Prostate gland (tissue), 2 donors: ENCODE measurements around the gene ZNF324. TPM values are rescaled to one million over a fixed set of nuclear protein-coding genes. Genes with fewer than 3 reads are reported as not detected.

Experiments
- DNase-seq: peaks from one replicate; pipeline ENCODE4 v3.0.0-alpha.2; 2019; ENCODE audit warnings: low spot score
- H3K27ac ChIP-seq, 2 donors: fragments of 200-600 bp; sonication (generic); 2 replicates each; pipeline ENCODE4 v1.5.1; 2017 to 2019
- H3K27me3 ChIP-seq: fragments of 200-600 bp; sonication (generic); replicated peaks from 2 replicates; pipeline ENCODE4 v1.5.1; 2019; ENCODE audit not compliant: insufficient read depth
- H3K36me3 ChIP-seq, 2 donors: fragments of 200-600 bp; sonication (generic); 1 replicate in 1 of 2; 2 replicates in 1 of 2; pipeline versions ENCODE4 v1.5.1 to v1.8.1; 2017 to 2019
- H3K4me1 ChIP-seq: fragments of 200-600 bp; sonication (generic); replicated peaks from 2 replicates; pipeline ENCODE4 v1.5.1; 2019
- H3K4me3 ChIP-seq, 2 donors: fragments of 200-600 bp; sonication (generic); 2 replicates each; pipeline ENCODE4 v1.5.1; 2017 to 2019
- H3K9me3 ChIP-seq: fragments of 200-600 bp; sonication (generic); 2 replicates; pipeline ENCODE4 v1.5.1; 2017
- CTCF ChIP-seq, 4 experiments: fragments of 200-600 bp in 2 of 4; fragments of 450-650 bp in 2 of 4; sonication (generic) in 2 of 4; IDR thresholded peaks; 1 replicate in 3 of 4; 2 replicates in 1 of 4; pipeline ENCODE4 v1.5.1; 2016 to 2019; ENCODE audit warnings: antibody characterized with exemption in 4 of 4, mild to moderate bottlenecking in 2 of 4, moderate library complexity in 2 of 4
- POLR2A ChIP-seq: fragments of 450-650 bp; IDR thresholded peaks from one replicate; pipeline ENCODE4 v1.6.1; 2016; ENCODE audit warnings: antibody characterized with exemption, mild to moderate bottlenecking
- POLR2AphosphoS5 ChIP-seq: sonication (generic); formaldehyde crosslinking; IDR thresholded peaks from one replicate; pipeline ENCODE4 v1.6.1; 2017; ENCODE audit warnings: antibody characterized with exemption
- whole genome bisulfite sequencing: methylation state at CpG from one replicate; pipeline ENCODE4 v1.1.5; 2018; 5-methylcytosine and 5-hydroxymethylcytosine counted together
- intact Hi-C: fragments of 100-400 bp; cut with DNase I; formaldehyde crosslinking; loops from one replicate; pipeline ENCODE4 v1.14.2; 2022
- total RNA-seq, 2 donors: library from RNA; depleted of rRNA; stranded (reverse); fragments of >200 nt; gene quantifications; one replicate each; pipeline ENCODE4 v1.1.0, GENCODE V29; 2016

The ZNF324 gene
- 10 to 100 TPM; 22.9 to 27.1 TPM for total RNA-seq

- Histone ChIP-seq H3K27ac (peak within 1 kb of the TSS; percentile 68 to 72), H3K4me3 (peak within 1 kb of the TSS; percentile 71 to 96), H3K27me3 (no peaks in the 10 kb centered on the region), H3K4me1 (peaks cover 6% of the 10 kb centered on the region), H3K36me3 (peaks cover 5 to 10% of the 10 kb centered on the region in 2 donors), H3K9me3 (no peaks in the 10 kb centered on the region)
- 0% methylated on average over 85 of the region's 92 CpGs for WGBS
- intact Hi-C loops, result no loop called here
- TF ChIP-seq POLR2AphosphoS5 (peak; percentile 99), CTCF (IDR thresholded peaks at IDR 0.05) (peak in 3 of 4 experiments; percentile 10 to 35 (median 27)), POLR2A (no peak)
- peak; percentile 99 for DNase-seq
Observed at GRCh38 chr19:58466760-58467589, at the start of gene ZNF324. Gene ZNF324, plus strand, starts transcription at chr19:58467080. Its CDS starts 2,106 bp downstream, at chr19:58469186.

- WGBS, result 59% methylated on average over 1 of the region's 1 CpG
- Histone ChIP-seq H3K36me3 (peaks cover 0 to under 1% of the 10 kb centered on the region in 2 donors), H3K9me3 (peaks cover 5% of the 10 kb centered on the region)
Observed at GRCh38 chr19:58428617-58429016, 38.3 kb upstream of the ZNF324 start.

GRCh38 chr19:58429745-58430144 is 37.1 kb upstream of the ZNF324 start:
- Histone ChIP-seq H3K27ac (no peak overlapping the region), H3K27me3 (no peaks in the 10 kb centered on the region), H3K4me1 (no peaks in the 10 kb centered on the region), H3K36me3 (peaks cover 10 to 12% of the 10 kb centered on the region in 2 donors), H3K4me3 (no peak overlapping the region), H3K9me3 (peaks cover 5% of the 10 kb centered on the region)
- no peak for DNase-seq
- TF ChIP-seq CTCF (IDR thresholded peaks at IDR 0.05) (no peak), POLR2AphosphoS5 (no peak), POLR2A (no peak)
- intact Hi-C loops, result no loop called here

More at GRCh38 chr19:58428617-58429016, 38.3 kb upstream of the ZNF324 start:
- H3K4me3 ChIP-seq, result no peak overlapping the region
- no peaks in the 10 kb centered on the region for H3K27me3 ChIP-seq
- no peaks in the 10 kb centered on the region for H3K4me1 ChIP-seq
- no peak overlapping the region for H3K27ac ChIP-seq
- DNase-seq, result no peak
- intact Hi-C loops, result no loop called here
- TF ChIP-seq POLR2A, result no peak
- TF ChIP-seq CTCF (IDR thresholded peaks at IDR 0.05), result no peak
- no peak for TF ChIP-seq POLR2AphosphoS5

GRCh38 chr19:58434217-58434616 is 32.7 kb upstream of the ZNF324 start:
- H3K9me3 ChIP-seq, result peaks cover 5% of the 10 kb centered on the region
- 96% methylated on average over 2 of the region's 2 CpGs for WGBS
- intact Hi-C loops, result no loop called here
- no peak for DNase-seq
- peaks cover 14 to 28% of the 10 kb centered on the region in 2 donors for H3K36me3 ChIP-seq
- no peak overlapping the region for H3K27ac ChIP-seq
- no peak for TF ChIP-seq POLR2A
- TF ChIP-seq CTCF (IDR thresholded peaks at IDR 0.05), result no peak
- TF ChIP-seq POLR2AphosphoS5, result no peak
- no peak overlapping the region for H3K4me3 ChIP-seq
- H3K4me1 ChIP-seq, result no peaks in the 10 kb centered on the region
- no peaks in the 10 kb centered on the region for H3K27me3 ChIP-seq
